K562 (cell line): ENCODE data around the gene KIF6. TPM values are rescaled to one million over a fixed set of nuclear protein-coding genes. Genes with fewer than 3 reads are reported as not detected.

Experiments used
- ATAC-seq: fragments of 200-7000 bp; cut with Tn5 transposase; 3 replicates; pipeline ENCODE4 v1.9.1; 2020; ENCODE audit warnings: moderate library complexity
- BruUV-seq: library from RNA; stranded (reverse); fragments of 400-500 nt; replicated peaks from 2 replicates; lab custom pipeline; 2021; lab: Mats Ljungman, UMichigan
- CTCF ChIA-PET: fragments of 300-600 bp; formaldehyde crosslinking; extraction: SDS; loops from one replicate; lab custom pipeline; 2021; ENCODE audit warnings: low intra/inter-chr PET ratio; lab: Yijun Ruan, JAX
- POLR2A ChIA-PET: fragments of 300-600, 350-650 bp; sonication (Branson Sonifier 250); formaldehyde crosslinking; extraction: SDS; loops from one replicate; lab custom pipeline; 2021; ENCODE audit warnings: antibody characterized with exemption, inconsistent platforms; lab: Yijun Ruan, JAX
- DNase-seq, 4 experiments: peaks; one replicate each; pipeline versions ENCODE4 v3.0.0 to v3.0.0-alpha.2; 2011 to 2018; ENCODE audit warnings: low spot score in 3 of 4, mixed read lengths in 3 of 4; ENCODE audit errors: extremely low read depth in 1 of 4
- FAIRE-seq: peaks from 2 replicates; lab custom pipeline; 2011; peaks lifted over from hg19 to GRCh38; lab: Jason Lieb, UNC
- H2AFZ ChIP-seq: 2 replicates; pipeline ENCODE4 v1.6.0; 2011; ENCODE audit warnings: low read depth, low read length, control low read depth, inconsistent platforms
- H3K27ac ChIP-seq: fragments of 200-600 bp; 3 replicates; pipeline ENCODE4 v1.8.0; 2011; ENCODE audit warnings: low read depth, mild to moderate bottlenecking, control low read depth, inconsistent platforms, low read length, moderate library complexity, mixed read lengths; ENCODE audit errors: extremely low read depth
- H3K27me3 ChIP-seq, 2 experiments: fragments of 300-600 bp in 1 of 2; 2 replicates in 1 of 2; 3 replicates in 1 of 2; pipeline versions ENCODE4 v1.6.0 to v1.8.0; 2011; ENCODE audit warnings: inconsistent platforms in 2 of 2, low read length in 2 of 2, mild to moderate bottlenecking in 1 of 2, mixed read lengths in 1 of 2, moderate library complexity in 1 of 2; ENCODE audit not compliant: control insufficient read depth in 2 of 2, insufficient read depth in 2 of 2
- H3K36me3 ChIP-seq: fragments of 300-600 bp; 3 replicates; pipeline ENCODE4 v1.8.0; 2011; ENCODE audit warnings: mild to moderate bottlenecking, low read length, inconsistent platforms; ENCODE audit not compliant: control insufficient read depth, insufficient read depth
- H3K4me1 ChIP-seq, 2 experiments: fragments of 200-600 bp in 1 of 2; replicated peaks in 1 of 2; 2 replicates in 1 of 2; 3 replicates in 1 of 2; pipeline versions ENCODE4 v1.5.1 to v1.8.0; 2011; ENCODE audit warnings: inconsistent platforms in 2 of 2, low read length in 2 of 2, mild to moderate bottlenecking in 1 of 2, mixed read lengths in 1 of 2, moderate library complexity in 1 of 2; ENCODE audit not compliant: control insufficient read depth in 2 of 2, insufficient read depth in 2 of 2
- H3K4me2 ChIP-seq: 2 replicates; pipeline ENCODE4 v1.6.1; 2011; ENCODE audit warnings: low read length, control low read depth, inconsistent platforms, mixed read lengths; ENCODE audit not compliant: insufficient read depth
- H3K4me3 ChIP-seq: fragments of 200-600 bp; sonication (generic), shearing (Covaris generic); 2 replicates; pipeline ENCODE4 v1.5.1; 2016; ENCODE audit warnings: control low read depth, inconsistent platforms
- H3K79me2 ChIP-seq: fragments of 200-600 bp; 3 replicates; pipeline ENCODE4 v1.8.0; 2011; ENCODE audit warnings: low read length, inconsistent platforms; ENCODE audit not compliant: control insufficient read depth, insufficient read depth
- H3K9ac ChIP-seq, 2 experiments: 2 replicates each; pipeline versions ENCODE4 v1.6.0 to v1.6.1; 2011; ENCODE audit warnings: low read depth in 2 of 2, low read length in 2 of 2, control low read depth in 1 of 2, inconsistent platforms in 1 of 2, mild to moderate bottlenecking in 1 of 2, mixed read lengths in 1 of 2; ENCODE audit not compliant: insufficient read depth in 1 of 2
- H3K9me1 ChIP-seq: one replicate; pipeline ENCODE4 v1.6.0; 2011; ENCODE audit warnings: inconsistent platforms, mild to moderate bottlenecking, low read length, moderate library complexity; ENCODE audit not compliant: control insufficient read depth, insufficient read depth
- H3K9me3 ChIP-seq: replicated peaks from 2 replicates; pipeline ENCODE4 v1.5.1; 2011; ENCODE audit warnings: low read depth, low read length, inconsistent platforms; ENCODE audit not compliant: control insufficient read depth, insufficient read depth
- H4K20me1 ChIP-seq: replicated peaks from 2 replicates; pipeline ENCODE4 v1.6.1; 2011; ENCODE audit warnings: low read length, inconsistent platforms, mixed read lengths; ENCODE audit not compliant: control insufficient read depth, insufficient read depth
- ARHGAP35 ChIP-seq: fragments of 450-650 bp; IDR thresholded peaks from 2 replicates; pipeline ENCODE4 v1.6.1; 2018; ENCODE audit not compliant: partially characterized antibody
- FIP1L1 ChIP-seq: fragments of 200-400 bp; formaldehyde crosslinking; IDR thresholded peaks from 2 replicates; pipeline ENCODE4 v1.6.1; 2018; ENCODE audit warnings: mild to moderate bottlenecking, low read depth, low read length; ENCODE audit not compliant: poor library complexity, severe bottlenecking
- HMGN3 ChIP-seq: IDR thresholded peaks from 2 replicates; pipeline ENCODE4 v1.6.1; 2011; ENCODE audit warnings: borderline replicate concordance, low read depth, mild to moderate bottlenecking, mixed read lengths, low read length; ENCODE audit not compliant: insufficient read length; ENCODE audit errors: extremely low read depth
- NEUROD1 ChIP-seq: fragments of 150-350 bp; IDR thresholded peaks from 2 replicates; pipeline ENCODE4 v1.6.1; 2014; ENCODE audit warnings: borderline replicate concordance, low read length, low read depth; ENCODE audit not compliant: partially characterized antibody
- RB1 ChIP-seq: fragments of 450-650 bp; IDR thresholded peaks from 2 replicates; pipeline ENCODE4 v1.6.1; 2017; ENCODE audit warnings: low read depth, mild to moderate bottlenecking
- TAL1 ChIP-seq: fragments of 450-650 bp; IDR thresholded peaks from 2 replicates; pipeline ENCODE4 v1.6.1; 2016; ENCODE audit warnings: mild to moderate bottlenecking
- TFAM ChIP-seq: fragments of 250-450 bp; sonication (Bioruptor Pico); conservative IDR thresholded peaks from 2 replicates; pipeline ENCODE4 v1.5.0; 2021; ENCODE audit warnings: mild to moderate bottlenecking, moderate library complexity
- ZNF696 ChIP-seq: fragments of 250-450 bp; sonication (Bioruptor Pico); conservative IDR thresholded peaks from 2 replicates; pipeline ENCODE4 v1.4.0; 2020; ENCODE audit warnings: mild to moderate bottlenecking, moderate library complexity
- whole genome bisulfite sequencing: fragments of 100-300 bp; shearing (Covaris generic); methylation state at CpG from one replicate; pipeline ENCODE4 v1.1.6; 2016; ENCODE audit warnings: low coverage, mixed read lengths; ENCODE audit not compliant: insufficient coverage; ENCODE audit errors: missing lambda C conversion rate; 5-methylcytosine and 5-hydroxymethylcytosine counted together
- in situ Hi-C: fragments of 300-500 bp; cut with MboI; formaldehyde crosslinking; loops from 4 replicates; pipeline ENCODE4 v1.15.0; 2018; ENCODE audit warnings: inconsistent platforms, mixed read lengths
- intact Hi-C: fragments of 100-400 bp; cut with micrococcal nuclease; formaldehyde crosslinking; loops from 2 replicates; pipeline ENCODE4 v1.14.2; 2022
- polyA plus RNA-seq, 8 experiments: library from polyadenylated mRNA; depleted of rRNA in 4 of 8; stranded (reverse) in 5 of 8; unstranded in 3 of 8; fragments of >200 nt; fragmentation: Nextera tagmentation in 2 of 8; fragmentation: Illumina TruSeq in 1 of 8; extraction: Ambion mirVana in 2 of 8; extraction: Trizol in 1 of 8; gene quantifications; 2 replicates each; pipeline versions ENCODE4 v1.2.1 to v1.2.3, GENCODE V29; 2011 to 2014; ENCODE audit warnings: inconsistent platforms in 1 of 8, missing spikeins in 1 of 8
- total RNA-seq, 7 experiments: library from RNA; depleted of rRNA in 6 of 7; stranded (reverse); fragments of >200 nt in 6 of 7; fragmentation: Illumina TruSeq in 2 of 7; extraction: Trizol in 2 of 7; gene quantifications; 2 replicates each; pipeline versions ENCODE4 v1.2.1 to v1.2.3, GENCODE V29; 2011 to 2021; ENCODE audit warnings: low replicate concordance in 1 of 7
- TF ChIP-seq, protein P1 (sequence below): fragments of 450-650 bp; IDR thresholded peaks from 2 replicates; pipeline ENCODE4 v1.6.1; 2017; ENCODE audit warnings: mild to moderate bottlenecking, moderate library complexity

The KIF6 gene
- total and polyA plus RNA-seq, 9 of the 15 experiments (the other 6 are each of a cell fraction or from before 2014, with no cell fraction given): not detected

DNA sequence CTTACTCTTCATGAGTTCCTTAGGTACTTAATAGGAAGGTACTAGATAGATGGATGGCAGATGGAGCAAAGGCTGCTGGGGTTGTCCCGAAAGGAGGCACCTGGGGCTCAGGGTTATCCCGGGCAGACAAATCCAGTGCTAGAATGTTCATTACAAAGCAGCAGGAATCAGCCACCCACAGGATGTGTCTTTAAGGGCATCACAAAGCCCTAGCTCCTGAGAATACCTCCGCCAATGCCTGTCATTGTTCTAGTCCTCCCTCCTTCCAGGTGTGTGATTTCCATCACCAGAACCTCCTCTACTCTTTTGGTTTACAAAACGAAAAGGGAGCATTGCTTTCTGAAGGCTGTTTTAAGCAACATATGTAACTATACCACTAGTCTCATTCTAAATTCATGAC is 138.1 kb downstream of the KIF6 start:
- H3K4me1 ChIP-seq: no peaks in the 10 kb centered on the region
- WGBS: 0% methylated on average over 4 of the region's 4 CpGs
- no peaks in the 10 kb centered on the region for H3K9me1 ChIP-seq
- no peak overlapping the region for H3K4me3 ChIP-seq
- intact Hi-C loops: no loop called here
- BruUV-seq: no TSS peak
- no peak for FAIRE-seq
- H3K9ac ChIP-seq: no peak overlapping the region
- no peaks in the 10 kb centered on the region for H3K9me3 ChIP-seq
- POLR2A ChIA-PET: no interaction called here
- in situ Hi-C loops: no loop called here
- no peak for DNase-seq
- no peaks in the 10 kb centered on the region for H3K36me3 ChIP-seq
- H2AFZ ChIP-seq: no peak overlapping the region
- no peaks in the 10 kb centered on the region for H4K20me1 ChIP-seq
- no peak overlapping the region for H3K27ac ChIP-seq
- H3K79me2 ChIP-seq: no peaks in the 10 kb centered on the region
- H3K4me2 ChIP-seq: no peak overlapping the region
- H3K27me3 ChIP-seq: no peaks in the 10 kb centered on the region
- CTCF ChIA-PET: no interaction called here
- no peak for TF ChIP-seq TAL1
- no peak for TF ChIP-seq ARHGAP35
- no peak for TF ChIP-seq RB1
- no peak for TF ChIP-seq TFAM (CRISPR knock-in tag)
- TF ChIP-seq NEUROD1: no peak
- TF ChIP-seq FIP1L1: no peak
- TF ChIP-seq ZNF696 (CRISPR knock-in tag): no peak
- TF ChIP-seq, protein P1, sequence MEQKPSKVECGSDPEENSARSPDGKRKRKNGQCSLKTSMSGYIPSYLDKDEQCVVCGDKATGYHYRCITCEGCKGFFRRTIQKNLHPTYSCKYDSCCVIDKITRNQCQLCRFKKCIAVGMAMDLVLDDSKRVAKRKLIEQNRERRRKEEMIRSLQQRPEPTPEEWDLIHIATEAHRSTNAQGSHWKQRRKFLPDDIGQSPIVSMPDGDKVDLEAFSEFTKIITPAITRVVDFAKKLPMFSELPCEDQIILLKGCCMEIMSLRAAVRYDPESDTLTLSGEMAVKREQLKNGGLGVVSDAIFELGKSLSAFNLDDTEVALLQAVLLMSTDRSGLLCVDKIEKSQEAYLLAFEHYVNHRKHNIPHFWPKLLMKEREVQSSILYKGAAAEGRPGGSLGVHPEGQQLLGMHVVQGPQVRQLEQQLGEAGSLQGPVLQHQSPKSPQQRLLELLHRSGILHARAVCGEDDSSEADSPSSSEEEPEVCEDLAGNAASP: no peak
- TF ChIP-seq HMGN3: no peak
- no peak for ATAC-seq
